HepG2 (cell line): ENCODE results near the gene ZNF217.

Source experiments
- CTCF ChIP-seq: sonication (generic); formaldehyde crosslinking; IDR thresholded peaks from 2 replicates; pipeline ENCODE4 v1.5.0; 2020; ENCODE audit warnings: mild to moderate bottlenecking, missing genetic modification reagents, moderate library complexity
- HNF4A ChIP-seq: sonication (generic); formaldehyde crosslinking; IDR thresholded peaks from 2 replicates; pipeline ENCODE4 v1.4.0; 2020; ENCODE audit warnings: missing genetic modification reagents
- HNRNPUL1 ChIP-seq: fragments of 200-400 bp; formaldehyde crosslinking; IDR thresholded peaks from 2 replicates; pipeline ENCODE4 v1.6.1; 2017; ENCODE audit warnings: low read depth, mild to moderate bottlenecking, low read length, moderate library complexity
- HOXA5 ChIP-seq: sonication (generic); formaldehyde crosslinking; IDR thresholded peaks from 2 replicates; pipeline ENCODE4 v1.4.0; 2020; ENCODE audit warnings: missing genetic modification reagents
- REST ChIP-seq, 2 experiments: IDR thresholded peaks; 2 replicates each; pipeline ENCODE4 v1.6.1; 2011 to 2012; ENCODE audit warnings: low read length in 2 of 2, borderline replicate concordance in 1 of 2, low read depth in 1 of 2, mild to moderate bottlenecking in 1 of 2, moderate library complexity in 1 of 2
- ZNF263 ChIP-seq: sonication (generic); formaldehyde crosslinking; IDR thresholded peaks from 2 replicates; pipeline ENCODE4 v1.4.0; 2020; ENCODE audit warnings: missing genetic modification reagents

DNA sequence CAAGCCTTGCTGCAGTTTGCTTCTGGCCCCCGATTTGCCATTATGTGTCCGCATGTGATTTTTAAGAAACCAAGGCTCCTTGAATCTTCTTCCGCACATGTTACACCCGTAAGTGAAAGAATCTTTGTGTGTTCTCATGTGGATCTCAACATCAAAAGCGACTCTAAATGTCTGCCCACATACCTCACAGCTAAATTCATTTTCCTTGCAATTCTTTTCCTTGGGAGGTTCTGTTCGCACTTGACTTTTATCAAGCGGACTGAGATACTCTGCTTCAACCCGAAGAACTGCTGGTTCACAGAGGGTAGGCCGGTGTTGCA, 11.4 kb downstream of the ZNF217 start:
- TF ChIP-seq CTCF (no peak), HOXA5 (CRISPR knock-in tag) (no peak), ZNF263 (CRISPR knock-in tag) (no peak), HNRNPUL1 (no peak), HNF4A (CRISPR knock-in tag) (no peak), REST (IDR thresholded peaks at IDR 0.05; ENCODE audit: borderline replicate concordance in 1 of 2, low read depth in 1 of 2, low read length in 2 of 2) (no peak)
